GM23248 (cell line): Measurements from ENCODE around the gene LTBP4. TPM values are rescaled to one million over a fixed set of nuclear protein-coding genes. Genes with fewer than 3 reads are reported as not detected.

ENCODE experiments used
- DNase-seq: peaks from one replicate; pipeline ENCODE4 v3.0.0-alpha.2; 2015
- H2AFZ ChIP-seq: fragments of 200-600 bp; sonication (generic); 2 replicates; pipeline ENCODE4 v1.6.1; 2016; ENCODE audit warnings: antibody characterized with exemption
- H3F3A ChIP-seq: fragments of 200-600 bp; sonication (generic); 2 replicates; pipeline ENCODE4 v1.6.1; 2016; ENCODE audit warnings: mild to moderate bottlenecking, antibody characterized with exemption, mixed run types; ENCODE audit not compliant: insufficient read depth
- H3K27ac ChIP-seq: fragments of 200-600 bp; sonication (generic); 2 replicates; pipeline ENCODE4 v1.5.1; 2016; ENCODE audit warnings: mild to moderate bottlenecking
- H3K27me3 ChIP-seq: fragments of 200-600 bp; sonication (generic); replicated peaks from 2 replicates; pipeline ENCODE4 v1.6.1; 2016; ENCODE audit warnings: mild to moderate bottlenecking; ENCODE audit not compliant: insufficient read depth
- H3K36me3 ChIP-seq: fragments of 200-600 bp; sonication (generic); 2 replicates; pipeline ENCODE4 v1.6.1; 2016; ENCODE audit warnings: low read depth, mild to moderate bottlenecking
- H3K4me1 ChIP-seq: fragments of 200-600 bp; sonication (generic); 2 replicates; pipeline ENCODE4 v1.6.1; 2016; ENCODE audit warnings: mild to moderate bottlenecking; ENCODE audit not compliant: insufficient read depth
- H3K4me2 ChIP-seq: fragments of 200-600 bp; sonication (generic); one replicate; pipeline ENCODE4 v1.6.1; 2016; ENCODE audit warnings: mild to moderate bottlenecking; ENCODE audit not compliant: unreplicated experiment
- H3K4me3 ChIP-seq: fragments of 200-600 bp; sonication (generic); 2 replicates; pipeline ENCODE4 v1.5.1; 2016; ENCODE audit warnings: mild to moderate bottlenecking
- H3K79me2 ChIP-seq: fragments of 200-600 bp; sonication (generic); 2 replicates; pipeline ENCODE4 v1.6.1; 2016; ENCODE audit warnings: mild to moderate bottlenecking; ENCODE audit not compliant: insufficient read depth
- H3K9ac ChIP-seq: fragments of 200-600 bp; sonication (generic); 2 replicates; pipeline ENCODE4 v1.6.1; 2016; ENCODE audit warnings: mild to moderate bottlenecking
- H3K9me2 ChIP-seq: fragments of 200-600 bp; sonication (generic); 2 replicates; pipeline ENCODE4 v1.6.1; 2016; ENCODE audit warnings: mixed run types, mild to moderate bottlenecking, moderate library complexity; ENCODE audit not compliant: insufficient read depth
- H3K9me3 ChIP-seq: fragments of 200-600 bp; sonication (generic); one replicate; pipeline ENCODE4 v1.6.1; 2017; ENCODE audit warnings: low read depth
- H4K20me1 ChIP-seq: fragments of 200-600 bp; sonication (generic); 2 replicates; pipeline ENCODE4 v1.6.0; 2016; ENCODE audit not compliant: insufficient read depth
- EZH2 ChIP-seq: fragments of 200-600 bp; sonication (generic); IDR thresholded peaks from 2 replicates; pipeline ENCODE4 v1.6.1; 2018; ENCODE audit warnings: antibody characterized with exemption, mild to moderate bottlenecking; ENCODE audit not compliant: insufficient read depth, poor library complexity, severe bottlenecking
- EZH2phosphoT487 ChIP-seq: fragments of 200-600 bp; sonication (generic); IDR thresholded peaks from 2 replicates; pipeline ENCODE4 v1.6.1; 2018; ENCODE audit warnings: antibody characterized with exemption, moderate library complexity, mild to moderate bottlenecking, low read depth; ENCODE audit not compliant: insufficient read depth
- WGBS, 2 experiments: methylation state at CpG; one replicate each; pipeline ENCODE4 v1.1.6; 2015 to 2017; ENCODE audit warnings: low lambda C conversion rate in 2 of 2, low coverage in 1 of 2; ENCODE audit errors: missing lambda C conversion rate in 2 of 2; 5-methylcytosine and 5-hydroxymethylcytosine counted together
- in situ Hi-C: fragments of 300-500 bp; cut with MboI; formaldehyde crosslinking; loops from 2 replicates; pipeline ENCODE4 v1.15.0; 2020
- polyA plus RNA-seq: library from polyadenylated mRNA; unstranded; fragments of >200 nt; fragmentation: Nextera tagmentation; extraction: Ambion mirVana; gene quantifications from 2 replicates; pipeline ENCODE4 v1.2.1, GENCODE V29; 2016
- total RNA-seq: library from RNA; depleted of rRNA; stranded (reverse); fragments of >200 nt; shearing (Covaris generic); gene quantifications from 2 replicates; pipeline ENCODE4 v1.2.3, GENCODE V29; 2014

LTBP4 gene
- total and polyA plus RNA-seq, 2 experiments from 2014 or later: 18.0 to 47.2 TPM

GRCh38 chr19:40659566-40659965, 58.4 kb downstream of the LTBP4 start:
- Histone ChIP-seq H3F3A (peaks cover 19% of the 10 kb centered on the region), H3K4me2 (no peak overlapping the region), H3K79me2 (no peaks in the 10 kb centered on the region), H4K20me1 (no peaks in the 10 kb centered on the region), H3K36me3 (no peaks in the 10 kb centered on the region), H3K27me3 (no peaks in the 10 kb centered on the region), H3K4me1 (0 out of 2 replicates have a peak, but pooled peaks cover 6% of the 10 kb centered on the region), H3K9me3 (no peaks in the 10 kb centered on the region), H3K9me2 (no peaks in the 10 kb centered on the region), H3K9ac (no peak overlapping the region), H2AFZ (0 out of 2 replicates have a peak overlapping the region, but pooled peaks have one; percentile 4), H3K4me3 (no peak overlapping the region), H3K27ac (no peak overlapping the region)
- TF ChIP-seq EZH2phosphoT487 (no peak), EZH2 (no peak)
- WGBS, 2 experiments: 14 to 17% methylated on average over 11 of the region's 11 CpGs
- in situ Hi-C loops: loop anchor here (25.0 kb wide), 1 partner anchor 478 kb away; no protein-coding TSS in a partner anchor
- peak; percentile 21 for DNase-seq

GRCh38 chr19:40661616-40662015, 60.4 kb downstream of the LTBP4 start:
- no peak for TF ChIP-seq EZH2
- TF ChIP-seq EZH2phosphoT487: no peak
- H3K9ac ChIP-seq: no peak overlapping the region
- no peaks in the 10 kb centered on the region for H3K36me3 ChIP-seq
- H3K9me3 ChIP-seq: no peaks in the 10 kb centered on the region
- H3K9me2 ChIP-seq: no peaks in the 10 kb centered on the region
- no peaks in the 10 kb centered on the region for H4K20me1 ChIP-seq
- H3K4me3 ChIP-seq: no peak overlapping the region
- peaks cover 12% of the 10 kb centered on the region for H3K4me1 ChIP-seq
- 88 to 90% methylated on average over 1 of the region's 1 CpG for WGBS, 2 experiments
- H3F3A ChIP-seq: peaks cover 33% of the 10 kb centered on the region
- in situ Hi-C loops: loop anchor here (25.0 kb wide), 1 partner anchor 476 kb away; no protein-coding TSS in a partner anchor
- H3K4me2 ChIP-seq: no peak overlapping the region
- no peaks in the 10 kb centered on the region for H3K79me2 ChIP-seq
- no peaks in the 10 kb centered on the region for H3K27me3 ChIP-seq
- H2AFZ ChIP-seq: no peak overlapping the region
- DNase-seq: no peak
- no peak overlapping the region for H3K27ac ChIP-seq

- H3K4me1 ChIP-seq: peaks cover 17% of the 10 kb centered on the region
- H3K27me3 ChIP-seq: no peaks in the 10 kb centered on the region
- H4K20me1 ChIP-seq: no peaks in the 10 kb centered on the region
- H3K9ac ChIP-seq: peak overlapping the region; percentile 72
- H3K79me2 ChIP-seq: no peaks in the 10 kb centered on the region
- no peaks in the 10 kb centered on the region for H3K9me2 ChIP-seq
- TF ChIP-seq EZH2phosphoT487 (no peak), EZH2 (no peak)
- H2AFZ ChIP-seq: peak overlapping the region; percentile 81
- in situ Hi-C loops: loop anchor here (25.0 kb wide), 1 partner anchor 474 kb away; no protein-coding TSS in a partner anchor
- peak overlapping the region; percentile 28 for H3K27ac ChIP-seq
- no peaks in the 10 kb centered on the region for H3K9me3 ChIP-seq
- no peaks in the 10 kb centered on the region for H3K36me3 ChIP-seq
- H3K4me3 ChIP-seq: peak overlapping the region; percentile 73
- H3F3A ChIP-seq: peaks cover 38% of the 10 kb centered on the region
- 1 to 2% methylated on average over 56 to 57 of the region's 60 CpGs for WGBS, 2 experiments
- peak; percentile 91 for DNase-seq
- H3K4me2 ChIP-seq: peak overlapping the region; percentile 81
These were observed 61.9 kb downstream of the LTBP4 start for GRCh38 chr19:40662925-40663694.

GRCh38 chr19:40663695-40664692, 62.8 kb downstream of the LTBP4 start:
- peaks cover 17% of the 10 kb centered on the region for H3K4me1 ChIP-seq
- no peaks in the 10 kb centered on the region for H3K27me3 ChIP-seq
- peaks cover 5% of the 10 kb centered on the region; the same call in 1 of the 2 replicates for H3K36me3 ChIP-seq
- H2AFZ ChIP-seq: peak overlapping the region; percentile 81
- no peaks in the 10 kb centered on the region for H3K9me3 ChIP-seq
- peak overlapping the region; percentile 28 for H3K27ac ChIP-seq
- peak overlapping the region; percentile 72 for H3K9ac ChIP-seq
- no peak for TF ChIP-seq EZH2
- no peak for TF ChIP-seq EZH2phosphoT487
- peak; percentile 61 for DNase-seq
- H4K20me1 ChIP-seq: no peaks in the 10 kb centered on the region
- H3K79me2 ChIP-seq: no peaks in the 10 kb centered on the region
- no peaks in the 10 kb centered on the region for H3K9me2 ChIP-seq
- H3F3A ChIP-seq: peaks cover 43% of the 10 kb centered on the region
- H3K4me3 ChIP-seq: peak overlapping the region; percentile 73
- in situ Hi-C loops: loop anchor here (25.0 kb wide), 1 partner anchor 473 kb away; no protein-coding TSS in a partner anchor
- H3K4me2 ChIP-seq: peak overlapping the region; percentile 81
- WGBS, 2 experiments: 26 to 31% methylated on average over 24 of the region's 24 CpGs
